HUDEP-2 (cell line): ENCODE results near the gene SMYD5.

Source experiments
- DNase-seq, 76 experiments: peaks; one replicate each; lab custom pipeline; 2025; ENCODE audit not compliant: unreplicated experiment in 76 of 76; lab: John Stamatoyannopoulos, UW

SMYD5 gene

DNA sequence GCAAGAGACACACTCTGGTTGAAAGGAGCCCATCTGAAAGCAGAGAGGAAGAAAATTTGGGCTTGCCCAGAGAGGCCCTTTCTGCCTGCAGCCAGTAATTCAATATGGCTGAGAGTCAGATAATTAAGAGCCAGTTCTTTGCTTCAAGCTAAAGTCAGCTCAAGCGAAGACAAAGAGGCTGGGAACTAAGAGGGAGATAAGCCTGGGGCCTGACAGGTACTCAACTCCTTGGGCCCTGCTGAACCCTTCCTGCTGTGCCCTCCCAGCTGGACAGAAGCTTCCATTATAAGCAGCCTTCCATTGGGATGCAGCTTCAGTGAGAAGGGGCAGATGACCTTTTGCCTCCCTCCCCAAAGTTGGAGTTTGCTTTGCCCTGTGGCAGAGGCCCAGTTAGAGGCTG is 58.2 kb downstream of the SMYD5 start:
- no peak for DNase-seq
